Fibroblast of lung (primary cell): ENCODE measurements around the gene SLC26A8. TPM values are rescaled to one million over a fixed set of nuclear protein-coding genes. Genes with fewer than 3 reads are reported as not detected.
"Not testable (repeated sequence)": the region's sequence is repeated elsewhere in the genome, so short reads cannot be mapped to it uniquely, and the experiment has no call there.

ENCODE experiments used
- DNase-seq, 2 donors: peaks; one replicate each; pipeline versions ENCODE4 v3.0.0 to v3.0.0-alpha.2; 2010; ENCODE audit warnings: low read depth in 2 of 2
- H2AFZ ChIP-seq: 2 replicates; pipeline ENCODE4 v1.5.1; 2012; ENCODE audit warnings: low read length, control low read depth, inconsistent platforms
- H3K27ac ChIP-seq: 2 replicates; pipeline ENCODE4 v1.5.1; 2011; ENCODE audit warnings: low read length, control low read depth; ENCODE audit not compliant: insufficient read depth
- H3K27me3 ChIP-seq: 2 replicates; pipeline ENCODE4 v1.5.1; 2011; ENCODE audit warnings: mild to moderate bottlenecking, low read length; ENCODE audit not compliant: control insufficient read depth, insufficient read depth
- H3K36me3 ChIP-seq: 2 replicates; pipeline ENCODE4 v1.5.1; 2011; ENCODE audit warnings: low read length; ENCODE audit not compliant: control insufficient read depth, insufficient read depth
- H3K4me1 ChIP-seq: 2 replicates; pipeline ENCODE4 v1.5.1; 2011; ENCODE audit warnings: low read length; ENCODE audit not compliant: control insufficient read depth, insufficient read depth; ENCODE audit errors: extremely low read depth
- H3K4me2 ChIP-seq: 2 replicates; pipeline ENCODE4 v1.5.1; 2011; ENCODE audit warnings: low read length, control low read depth; ENCODE audit not compliant: insufficient read depth; ENCODE audit errors: extremely low read depth
- H3K4me3 ChIP-seq, 4 experiments: fragments of 200-600 bp in 1 of 4; sonication (generic) in 1 of 4; replicated peaks in 1 of 4; 2 replicates each; pipeline ENCODE4 v1.5.1; 2011 to 2016; ENCODE audit warnings: low read length in 4 of 4, low read depth in 3 of 4, mild to moderate bottlenecking in 3 of 4, control low read depth in 2 of 4, inconsistent platforms in 1 of 4, mixed read lengths in 1 of 4; ENCODE audit not compliant: insufficient read depth in 1 of 4; ENCODE audit errors: control extremely low read depth in 1 of 4
- H3K79me2 ChIP-seq: 2 replicates; pipeline ENCODE4 v1.5.1; 2012; ENCODE audit warnings: mild to moderate bottlenecking, low read length, inconsistent platforms; ENCODE audit not compliant: control insufficient read depth, insufficient read depth
- H3K9ac ChIP-seq: 2 replicates; pipeline ENCODE4 v1.5.1; 2011; ENCODE audit warnings: mild to moderate bottlenecking, low read length, control low read depth; ENCODE audit not compliant: insufficient read depth
- H3K9me3 ChIP-seq: 2 replicates; pipeline ENCODE4 v1.5.1; 2012; ENCODE audit warnings: low read depth, low read length; ENCODE audit not compliant: control insufficient read depth, insufficient read depth
- H4K20me1 ChIP-seq: 2 replicates; pipeline ENCODE4 v1.5.1; 2011; ENCODE audit warnings: low read length; ENCODE audit not compliant: control insufficient read depth, insufficient read depth; ENCODE audit errors: extremely low read depth
- EZH2 ChIP-seq: IDR thresholded peaks from 2 replicates; pipeline ENCODE4 v1.5.1; 2012; ENCODE audit warnings: low read length, control low read depth, mild to moderate bottlenecking; ENCODE audit errors: missing control alignments
- polyA plus RNA-seq, 2 donors: library from polyadenylated mRNA; depleted of rRNA in 1 of 2; stranded (reverse) in 1 of 2; unstranded in 1 of 2; fragments of >200 nt; gene quantifications; 2 replicates each; pipeline ENCODE4 v1.2.1, GENCODE V29; 2011 to 2012; ENCODE audit warnings: missing spikeins in 1 of 2
- total RNA-seq: library from RNA; depleted of rRNA; stranded (reverse); fragments of >200 nt; gene quantifications from 2 replicates; pipeline ENCODE4 v1.2.1, GENCODE V29; 2014
- TF ChIP-seq, protein P1 (sequence below), 2 donors: IDR thresholded peaks in 1 of 2; conservative IDR thresholded peaks in 1 of 2; 1 replicate in 1 of 2; 2 replicates in 1 of 2; pipeline ENCODE4 v1.5.1; 2011 to 2012; ENCODE audit warnings: low read length in 2 of 2, control low read depth in 1 of 2, inconsistent platforms in 1 of 2, low read depth in 1 of 2, mild to moderate bottlenecking in 1 of 2

The SLC26A8 gene
- total and polyA plus RNA-seq, 2 donors (not counting 1 experiment from before 2014, with no cell fraction given): not detected

DNA sequence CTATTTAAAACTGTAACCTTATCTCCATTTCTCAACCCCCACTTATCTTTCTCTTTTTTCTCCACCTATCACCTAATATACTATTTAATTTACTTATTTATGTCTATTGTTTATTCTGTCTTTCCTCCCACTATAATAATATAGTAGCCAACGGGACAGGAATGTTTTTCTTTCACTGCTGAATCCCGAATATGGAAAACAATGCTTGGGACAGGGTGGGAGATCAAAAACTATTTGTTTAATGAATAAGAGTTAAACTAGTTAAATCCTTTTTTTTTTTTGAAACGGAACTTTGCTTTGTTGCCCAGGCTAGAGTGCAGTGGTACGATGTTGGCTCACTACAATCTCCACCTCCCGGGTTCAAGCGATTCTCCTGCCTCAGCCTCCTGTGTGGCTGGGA lies 109.9 kb downstream of the SLC26A8 start:
- no peak overlapping the region for H3K4me2 ChIP-seq
- H3K9ac ChIP-seq: no peak overlapping the region
- no peaks in the 10 kb centered on the region for H3K36me3 ChIP-seq
- no peak for TF ChIP-seq EZH2
- TF ChIP-seq, protein P1, sequence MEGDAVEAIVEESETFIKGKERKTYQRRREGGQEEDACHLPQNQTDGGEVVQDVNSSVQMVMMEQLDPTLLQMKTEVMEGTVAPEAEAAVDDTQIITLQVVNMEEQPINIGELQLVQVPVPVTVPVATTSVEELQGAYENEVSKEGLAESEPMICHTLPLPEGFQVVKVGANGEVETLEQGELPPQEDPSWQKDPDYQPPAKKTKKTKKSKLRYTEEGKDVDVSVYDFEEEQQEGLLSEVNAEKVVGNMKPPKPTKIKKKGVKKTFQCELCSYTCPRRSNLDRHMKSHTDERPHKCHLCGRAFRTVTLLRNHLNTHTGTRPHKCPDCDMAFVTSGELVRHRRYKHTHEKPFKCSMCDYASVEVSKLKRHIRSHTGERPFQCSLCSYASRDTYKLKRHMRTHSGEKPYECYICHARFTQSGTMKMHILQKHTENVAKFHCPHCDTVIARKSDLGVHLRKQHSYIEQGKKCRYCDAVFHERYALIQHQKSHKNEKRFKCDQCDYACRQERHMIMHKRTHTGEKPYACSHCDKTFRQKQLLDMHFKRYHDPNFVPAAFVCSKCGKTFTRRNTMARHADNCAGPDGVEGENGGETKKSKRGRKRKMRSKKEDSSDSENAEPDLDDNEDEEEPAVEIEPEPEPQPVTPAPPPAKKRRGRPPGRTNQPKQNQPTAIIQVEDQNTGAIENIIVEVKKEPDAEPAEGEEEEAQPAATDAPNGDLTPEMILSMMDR (conservative IDR thresholded peaks at IDR 0.05 in 1 of 2, IDR thresholded peaks at IDR 0.05 in 1 of 2; ENCODE audit: low read depth in 1 of 2, low read length in 2 of 2): no peak
- H3K27ac ChIP-seq: no peak overlapping the region
- no peaks in the 10 kb centered on the region for H3K27me3 ChIP-seq
- no peak overlapping the region for H2AFZ ChIP-seq
- H3K79me2 ChIP-seq: peaks cover 36% of the 10 kb centered on the region
- H3K4me1 ChIP-seq: no peaks in the 10 kb centered on the region
- H3K4me3 ChIP-seq: no peak overlapping the region
- no peak for DNase-seq
- no peaks in the 10 kb centered on the region for H3K9me3 ChIP-seq
- no peaks in the 10 kb centered on the region for H4K20me1 ChIP-seq

DNA sequence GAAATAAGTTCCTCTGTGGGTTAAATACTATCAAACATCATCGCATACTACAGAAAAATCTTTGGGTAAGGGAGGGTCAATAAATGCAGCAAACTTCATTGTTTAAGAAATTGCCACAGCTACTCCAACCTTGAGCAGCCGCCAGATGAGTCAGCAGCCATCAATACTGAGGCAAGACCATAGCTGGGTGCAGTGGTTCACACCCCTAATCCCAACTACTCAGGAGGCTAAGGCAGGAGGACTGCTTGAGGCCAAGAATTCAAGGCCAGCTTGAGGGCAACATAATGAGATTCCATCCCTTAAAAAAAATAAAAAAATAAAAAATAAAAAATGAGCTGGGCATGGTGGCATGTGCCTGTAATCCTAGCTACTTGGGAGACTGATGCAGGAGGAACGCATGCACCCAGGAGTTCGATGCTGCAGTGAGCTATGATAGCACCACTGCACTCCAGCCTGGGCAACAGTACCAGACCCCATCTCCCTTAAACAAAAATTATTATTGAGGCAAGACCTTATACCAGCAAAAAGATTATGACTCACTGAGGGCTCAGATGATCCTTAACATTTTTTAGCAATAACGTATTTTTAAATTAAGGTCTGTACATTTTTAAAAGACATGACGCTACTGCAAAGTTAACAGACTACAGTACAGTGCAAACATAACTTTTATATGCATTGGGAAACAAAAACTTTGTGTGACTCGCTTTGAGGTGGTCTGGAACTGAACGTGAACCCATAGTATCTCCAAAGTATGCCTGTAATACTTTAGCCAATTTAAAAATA lies 112.4 kb downstream of the SLC26A8 start:
- Histone ChIP-seq H4K20me1 (no peaks in the 10 kb centered on the region), H2AFZ (no peak overlapping the region), H3K9ac (no peak overlapping the region), H3K79me2 (peaks cover 16% of the 10 kb centered on the region), H3K27ac (no peak overlapping the region), H3K36me3 (no peaks in the 10 kb centered on the region), H3K9me3 (no peaks in the 10 kb centered on the region), H3K4me2 (no peak overlapping the region), H3K4me1 (no peaks in the 10 kb centered on the region), H3K27me3 (no peaks in the 10 kb centered on the region), H3K4me3 (no peak overlapping the region)
- DNase-seq: peak; percentile 53 to 60
- no peak for TF ChIP-seq EZH2
- TF ChIP-seq, protein P1 (conservative IDR thresholded peaks at IDR 0.05 in 1 of 2, IDR thresholded peaks at IDR 0.05 in 1 of 2; ENCODE audit: low read depth in 1 of 2, low read length in 2 of 2): no peak

DNA sequence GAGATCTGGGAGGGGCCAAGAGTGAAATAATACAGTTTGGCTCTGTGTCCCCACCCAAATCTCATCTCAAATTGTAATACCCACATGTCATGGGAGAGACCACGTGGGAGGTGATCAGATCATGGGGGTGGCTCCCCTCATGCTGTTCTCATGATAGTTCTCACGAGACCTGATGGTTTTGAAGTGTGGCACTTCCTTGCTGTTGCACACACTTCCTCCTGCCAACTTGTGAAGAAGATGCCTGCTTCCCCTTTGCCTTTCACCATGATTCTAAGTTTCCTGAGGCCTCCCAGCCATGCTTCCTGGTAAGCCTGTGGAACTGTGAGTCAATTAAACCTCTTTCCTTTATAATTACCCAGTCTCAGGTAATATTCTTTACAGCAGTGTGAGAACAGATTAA lies 114.9 kb downstream of the SLC26A8 start:
- H3K36me3 ChIP-seq, H2AFZ ChIP-seq, H3K4me3 ChIP-seq, H3K9me3 ChIP-seq, H4K20me1 ChIP-seq, H3K9ac ChIP-seq, H3K27me3 ChIP-seq, H3K4me1 ChIP-seq, H3K4me2 ChIP-seq, DNase-seq, H3K27ac ChIP-seq: not testable (repeated sequence)
- peaks cover 21% of the 10 kb centered on the region for H3K79me2 ChIP-seq

DNA sequence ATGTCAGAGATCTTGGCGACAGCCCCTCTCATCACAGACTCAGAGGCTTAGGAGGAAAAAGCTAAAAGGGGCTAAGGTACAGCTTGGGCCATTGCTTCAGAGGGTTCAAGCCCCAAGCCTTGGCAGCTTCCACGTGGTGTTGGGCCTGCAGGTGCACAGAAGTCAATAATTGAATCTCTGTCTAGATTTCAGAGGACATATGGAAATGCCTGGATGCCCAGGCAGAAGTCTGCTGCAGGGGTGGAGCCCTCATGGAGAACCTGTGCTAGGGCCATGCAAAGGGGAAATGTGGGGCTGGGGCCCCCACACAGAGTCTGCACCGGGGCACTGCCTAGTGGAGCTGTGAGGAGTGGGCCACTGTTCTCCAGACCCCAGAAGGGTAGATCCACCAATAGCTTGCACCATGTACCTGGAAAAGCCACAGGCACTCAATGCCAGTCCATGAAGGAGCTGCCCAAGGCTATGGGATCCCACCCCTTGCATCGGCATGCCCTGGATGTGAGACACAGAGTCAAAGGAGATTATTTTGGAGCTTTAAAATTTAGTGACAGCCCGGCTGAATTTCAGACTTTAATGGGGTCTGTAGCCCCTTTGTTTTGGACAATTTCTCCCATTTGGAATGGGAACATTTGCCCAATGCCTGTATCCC lies 115.6 kb downstream of the SLC26A8 start:
- H3K4me2 ChIP-seq, H3K27ac ChIP-seq, H3K36me3 ChIP-seq, H4K20me1 ChIP-seq, DNase-seq, H3K9ac ChIP-seq, H3K9me3 ChIP-seq, H2AFZ ChIP-seq, H3K27me3 ChIP-seq, H3K4me3 ChIP-seq, H3K4me1 ChIP-seq: not testable (repeated sequence)
- peaks cover 19% of the 10 kb centered on the region for H3K79me2 ChIP-seq
